ENCODE data around the gene ABCA9. TPM values are rescaled to one million over a fixed set of nuclear protein-coding genes. Genes with fewer than 3 reads are reported as not detected.

The ABCA9 gene
- total RNA-seq, 2 donors from 2014 or later = 22.5 to 29.7 TPM

DNA sequence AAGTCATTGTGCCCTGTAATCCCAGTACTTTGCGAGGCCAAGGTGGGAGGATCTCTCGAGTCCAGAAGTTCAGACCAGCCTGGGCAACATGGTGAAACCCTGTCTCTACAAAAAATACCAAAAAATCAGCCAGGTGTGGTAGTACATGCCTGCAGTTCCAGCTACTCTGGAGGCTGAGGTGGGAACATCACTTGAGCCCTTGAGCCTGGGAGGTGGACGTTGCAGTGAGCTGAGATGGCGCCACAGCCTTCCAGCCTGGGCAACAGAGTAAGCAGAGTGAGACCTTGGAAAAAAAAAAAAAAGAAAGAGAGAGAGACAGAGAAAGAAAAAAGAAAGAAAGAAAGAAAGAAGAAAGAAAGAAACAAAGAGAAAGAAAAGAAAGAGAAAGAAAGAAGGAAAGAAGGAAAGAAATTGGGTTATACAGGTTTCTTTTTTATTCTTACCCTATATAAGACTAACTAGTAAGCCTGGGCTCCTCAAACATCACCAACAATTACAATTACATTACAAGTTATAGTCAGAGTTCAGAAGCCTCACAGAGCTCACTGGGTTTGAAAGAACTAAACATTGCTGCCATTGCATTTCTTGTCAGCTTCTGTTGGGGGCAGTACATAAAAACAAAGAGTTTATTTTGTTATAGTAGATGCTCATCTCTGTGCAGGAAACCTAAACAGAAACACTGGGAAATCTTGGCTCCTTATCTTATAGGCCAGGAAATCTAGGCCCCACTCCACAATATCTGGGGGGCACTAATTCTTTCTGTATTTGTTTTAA is 6.7 kb upstream of the ABCA9 start:
- intact Hi-C loops (cut with DNase I) = no loop called here
- ATAC-seq (no peak), DNase-seq (no peak)

DNA sequence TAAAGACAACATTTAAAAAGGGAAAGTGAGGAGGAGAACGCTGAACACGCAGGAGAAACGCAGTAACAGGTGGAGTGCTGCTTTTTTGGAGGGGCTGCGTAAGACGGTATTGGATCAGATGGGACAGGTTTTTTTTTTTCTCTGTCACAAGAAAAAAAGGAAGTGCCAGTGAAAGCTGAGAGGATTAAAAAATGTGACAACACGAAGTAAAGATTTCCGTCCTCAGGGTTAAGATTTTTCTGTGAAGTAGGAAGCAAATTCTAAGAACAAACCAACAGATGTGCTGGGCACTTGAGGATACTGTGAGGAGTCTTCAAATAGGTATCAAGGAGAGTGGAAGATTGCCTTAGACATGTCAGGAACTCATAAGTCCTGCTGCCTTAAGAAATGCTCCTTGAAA is 5.8 kb upstream of the ABCA9 start:
- intact Hi-C loops (cut with DNase I) = no loop called here
- DNase-seq (no peak), ATAC-seq (no peak)

DNA sequence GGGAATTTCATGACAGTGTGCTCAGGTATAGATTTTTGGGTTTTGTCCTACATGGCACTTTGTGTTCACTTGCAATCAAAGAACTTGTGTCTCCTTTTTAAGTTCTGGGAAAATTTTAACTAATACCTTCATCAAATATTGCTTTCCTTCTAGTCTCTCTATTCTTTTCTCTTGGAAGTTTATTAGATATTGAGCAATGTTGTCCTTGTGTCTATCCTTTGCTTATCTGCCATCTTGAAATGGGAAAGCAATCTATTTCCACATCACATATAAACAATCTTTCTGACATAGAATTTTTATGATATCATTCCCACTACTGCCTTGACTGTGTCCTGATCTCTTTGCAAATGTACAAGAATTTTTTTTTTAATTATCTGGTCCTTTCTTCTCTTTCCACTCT is 4.4 kb upstream of the ABCA9 start:
- ATAC-seq (no peak), DNase-seq (no peak)
- intact Hi-C loops (cut with DNase I) = no loop called here

DNA sequence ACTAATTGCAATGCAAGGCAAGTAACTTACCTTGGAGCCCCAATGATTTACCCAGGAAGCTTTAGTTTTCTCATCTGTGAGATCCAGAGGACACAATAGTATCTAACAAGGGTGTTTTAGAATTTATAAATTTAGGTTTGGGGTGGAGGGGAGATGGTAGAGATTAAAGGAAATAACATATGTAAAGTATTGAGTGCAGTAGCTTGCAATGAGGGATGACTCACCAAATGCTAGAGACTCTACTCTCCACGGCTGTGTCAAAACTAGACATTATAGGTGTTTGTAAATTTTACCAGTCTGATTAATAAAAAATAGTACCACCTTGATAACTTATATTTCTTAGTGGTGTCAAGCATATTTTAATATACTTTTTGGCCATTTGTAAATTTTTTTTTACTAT is 3.7 kb upstream of the ABCA9 start:
- intact Hi-C loops (cut with DNase I) = no loop called here
- ATAC-seq (no peak), DNase-seq (no peak)

DNA sequence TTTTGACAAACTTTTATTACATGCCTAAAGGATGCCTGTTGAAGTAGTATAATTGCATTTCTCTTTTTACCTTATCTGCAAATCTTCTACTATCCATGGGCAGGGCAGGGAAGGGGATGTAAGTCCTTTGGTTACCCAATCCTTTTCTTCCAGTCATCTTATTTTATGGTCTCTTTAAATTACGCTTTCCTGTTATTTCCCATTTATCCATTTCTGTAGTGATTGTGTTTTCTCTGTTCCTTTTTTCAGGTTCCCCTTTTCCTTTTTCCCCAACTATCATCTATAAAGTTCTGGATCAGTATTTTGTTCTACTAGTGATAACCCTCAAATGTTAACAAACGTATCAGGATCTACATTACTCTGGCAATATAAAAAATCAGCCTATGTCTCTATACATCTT is 3.3 kb upstream of the ABCA9 start:
- intact Hi-C loops (cut with DNase I) = no loop called here
- ATAC-seq = no peak
- DNase-seq = no peak

DNA sequence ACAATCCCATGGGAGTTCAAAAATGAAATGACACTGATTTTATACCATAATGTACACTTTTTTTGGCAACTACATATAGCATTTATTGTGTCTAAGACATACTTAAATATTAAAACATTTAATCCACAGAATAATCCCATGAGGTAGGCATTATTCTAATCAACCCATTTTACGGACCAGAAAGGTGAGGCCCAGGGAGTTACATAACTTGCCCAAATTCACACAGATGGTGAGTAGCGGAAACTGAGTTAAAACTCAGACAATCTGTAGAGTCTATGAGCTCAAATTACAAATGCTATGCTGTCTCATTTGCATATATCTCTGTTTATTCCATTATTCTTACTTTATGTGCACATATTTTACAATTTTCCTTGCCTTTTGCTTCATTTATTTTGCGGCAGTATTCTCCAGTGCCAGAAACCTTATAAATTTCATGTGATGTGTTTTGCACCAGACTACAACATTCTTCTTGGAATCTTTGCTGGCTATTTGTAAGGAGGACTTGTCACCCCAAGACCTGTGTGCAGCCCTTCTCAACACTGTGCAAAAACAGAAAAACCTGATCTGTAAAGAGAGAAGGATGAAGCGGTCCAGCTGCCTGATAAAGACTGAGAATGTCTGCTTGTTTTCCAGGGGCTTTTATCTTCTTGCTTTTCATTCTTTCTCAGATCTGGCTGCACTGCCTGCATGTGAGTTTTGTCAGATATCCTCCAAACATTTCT is 2.3 kb upstream of the ABCA9 start:
- intact Hi-C loops (cut with DNase I) = no loop called here
- ATAC-seq (peak in 1 of 2 donors; percentile 10), DNase-seq (no peak)

DNA sequence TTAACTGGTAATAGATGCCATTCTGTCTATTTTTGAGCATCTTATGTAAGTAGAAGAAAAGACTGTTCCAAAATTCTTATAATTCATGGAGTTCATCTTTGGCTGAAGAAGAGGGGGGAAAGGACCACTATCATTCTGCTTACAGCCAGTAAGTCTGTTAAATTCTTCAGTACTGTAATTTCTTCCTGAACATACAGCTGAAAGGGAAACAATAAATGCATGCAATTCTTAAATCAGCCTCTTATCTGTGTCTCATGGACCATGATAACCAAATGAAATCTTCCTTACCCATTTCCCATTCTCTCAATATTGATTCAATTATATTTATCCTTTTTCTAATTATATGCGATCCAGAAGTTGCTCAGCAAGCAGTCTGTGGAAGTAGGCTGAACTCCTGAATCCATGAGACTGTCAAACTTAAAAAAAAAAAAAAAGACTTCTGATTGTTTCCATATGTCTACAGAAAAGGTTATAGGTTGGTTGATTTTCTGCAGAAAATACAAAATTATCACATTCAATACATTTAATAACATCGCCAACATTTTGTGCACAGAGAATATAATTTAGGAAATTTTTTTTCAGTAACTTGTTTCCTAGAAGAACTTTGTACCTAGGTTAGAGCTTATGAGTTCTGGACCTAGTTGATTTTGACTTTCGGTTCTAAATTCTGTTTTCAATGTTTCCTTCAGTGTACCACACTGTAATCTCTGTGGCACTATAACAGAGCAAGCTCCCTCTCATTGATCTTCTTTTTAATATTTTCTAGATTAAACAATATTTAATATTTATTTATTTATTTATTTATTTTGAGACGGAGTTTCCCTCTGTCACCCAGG is 1.2 kb upstream of the ABCA9 start:
- DNase-seq = no peak
- ATAC-seq = no peak
- intact Hi-C loops (cut with DNase I) = no loop called here

DNA sequence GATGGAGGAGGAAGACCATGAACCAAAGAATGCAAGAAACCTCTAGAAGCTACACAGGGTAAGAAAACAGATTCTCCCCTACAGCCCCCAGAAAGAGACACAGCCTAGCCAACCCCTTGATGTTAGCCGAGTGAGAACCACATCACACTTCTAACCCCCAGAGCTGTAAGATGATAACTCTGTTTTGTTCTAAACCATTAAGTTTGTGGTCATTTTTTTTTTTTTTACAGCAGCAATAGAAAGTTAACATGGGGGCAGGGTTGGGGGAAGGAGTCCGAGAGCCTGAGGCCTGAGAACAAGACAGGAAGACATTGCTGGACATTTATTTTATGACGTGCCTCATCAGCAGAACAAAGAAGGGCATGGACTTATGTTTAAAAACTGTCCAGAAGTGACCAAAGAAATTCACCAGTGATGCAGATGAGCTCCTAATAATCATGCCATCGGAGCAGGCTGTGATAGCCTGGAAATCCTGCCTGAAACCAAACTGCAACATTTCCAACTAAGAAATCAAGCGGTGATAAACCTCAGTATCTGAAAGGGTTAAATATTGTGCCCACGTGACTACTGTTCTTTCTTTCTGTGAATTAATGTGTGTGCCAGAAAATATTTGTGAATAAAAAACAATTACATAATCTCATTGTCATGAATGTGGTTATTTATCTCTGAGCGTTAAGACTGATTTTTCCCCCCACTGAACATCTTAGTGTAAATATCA is 1.1 kb downstream of the ABCA9 start:
- intact Hi-C loops (cut with DNase I) = no loop called here
- no peak for DNase-seq
- no peak for ATAC-seq

DNA sequence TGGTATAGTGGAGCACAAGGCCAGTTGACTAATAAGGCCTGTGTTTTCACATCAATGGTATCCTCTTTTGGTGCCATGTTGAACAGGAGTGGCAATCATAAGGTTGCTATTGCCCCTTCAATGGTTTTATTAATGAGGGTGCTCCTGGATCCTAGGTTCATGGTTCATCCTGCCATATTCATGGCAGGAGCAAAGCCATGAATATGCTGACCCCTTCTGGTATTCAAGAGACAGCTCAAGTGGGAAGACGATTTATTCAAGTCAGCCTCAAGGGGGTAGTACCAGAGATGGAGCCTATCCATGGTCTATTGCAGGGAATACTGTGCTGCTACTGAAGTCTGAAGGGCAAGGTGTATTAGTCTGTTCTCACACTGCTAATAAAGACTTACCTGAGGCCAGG is 2.6 kb downstream of the ABCA9 start:
- no peak for ATAC-seq
- intact Hi-C loops (cut with DNase I) = no loop called here

DNA sequence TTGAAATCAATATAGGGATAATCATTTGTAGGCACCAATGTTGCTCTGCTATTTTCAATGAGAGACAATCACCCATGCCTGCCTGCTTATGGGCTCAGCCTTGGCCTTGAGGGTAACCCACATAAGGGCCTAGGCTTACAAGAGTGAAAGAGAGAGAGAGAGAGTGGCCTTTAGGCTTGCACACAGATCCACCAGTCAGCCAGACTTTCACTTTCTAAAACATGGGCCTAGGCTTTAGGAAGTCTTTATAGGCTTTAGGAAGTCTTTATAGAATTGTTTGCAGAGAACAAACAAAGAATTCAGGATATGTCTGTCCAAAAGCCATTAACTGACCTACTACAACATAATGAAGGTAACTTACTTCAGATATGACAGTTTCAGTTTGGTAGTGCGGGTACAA is 3.4 kb downstream of the ABCA9 start:
- intact Hi-C loops (cut with DNase I) = no loop called here

More for the DNA sequence above, 2.6 kb downstream of the ABCA9 start:
- no peak for DNase-seq

DNA sequence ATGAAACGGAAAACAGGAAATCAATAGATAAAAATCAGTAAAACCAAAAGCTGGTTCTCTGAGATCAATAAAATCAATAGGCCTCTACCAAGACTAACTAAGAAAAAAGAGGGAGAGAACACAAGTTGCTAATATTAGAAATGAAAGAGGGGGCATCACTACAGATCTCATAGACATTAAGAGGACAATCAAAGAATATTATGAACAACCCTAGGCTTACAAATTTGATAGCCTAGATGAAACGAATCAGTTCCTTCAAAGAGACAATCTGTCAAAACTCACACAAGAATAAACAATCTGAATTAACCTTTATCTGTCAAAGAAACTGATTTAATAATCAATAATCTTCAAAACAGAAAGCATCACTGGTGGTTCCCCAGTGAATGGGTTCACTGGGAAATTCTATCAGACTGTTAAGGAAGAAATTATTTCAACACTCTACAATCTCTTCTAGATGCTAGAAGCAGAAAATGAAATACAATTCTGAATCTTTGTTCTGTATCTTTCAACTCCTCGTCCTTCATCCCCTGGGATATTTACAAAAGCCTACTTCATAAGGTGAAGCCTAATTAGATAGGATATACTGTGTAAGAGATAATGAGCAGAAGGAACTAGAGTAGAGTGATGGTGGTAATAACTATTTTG is 4.4 kb downstream of the ABCA9 start:
- intact Hi-C loops (cut with DNase I) = no loop called here
- ATAC-seq = no peak

More for the DNA sequence above, 3.4 kb downstream of the ABCA9 start:
- no peak for ATAC-seq
- no peak for DNase-seq

DNA sequence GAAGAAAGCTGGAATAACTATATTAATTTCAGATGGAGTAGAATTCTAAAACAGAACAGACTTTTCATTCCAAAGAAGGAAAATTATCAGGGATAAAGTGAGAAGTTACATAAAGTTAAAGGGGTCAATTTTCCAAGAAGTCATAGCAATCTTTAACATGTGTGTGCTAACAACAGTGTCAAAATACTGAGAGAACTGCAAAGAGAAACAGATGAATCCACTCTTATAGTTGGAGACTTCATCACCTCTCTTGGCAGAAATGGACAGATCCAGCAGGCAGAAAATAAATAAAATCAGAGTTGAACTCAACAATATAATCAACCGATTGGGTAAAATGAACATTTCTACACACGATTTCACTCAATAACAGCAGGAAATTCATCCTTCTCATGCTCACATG is 5.4 kb downstream of the ABCA9 start:
- intact Hi-C loops (cut with DNase I) = no loop called here
- no peak for DNase-seq
- peak in 1 of 2 donors; percentile 37 for ATAC-seq

More for the DNA sequence above, 4.4 kb downstream of the ABCA9 start:
- no peak for DNase-seq

DNA sequence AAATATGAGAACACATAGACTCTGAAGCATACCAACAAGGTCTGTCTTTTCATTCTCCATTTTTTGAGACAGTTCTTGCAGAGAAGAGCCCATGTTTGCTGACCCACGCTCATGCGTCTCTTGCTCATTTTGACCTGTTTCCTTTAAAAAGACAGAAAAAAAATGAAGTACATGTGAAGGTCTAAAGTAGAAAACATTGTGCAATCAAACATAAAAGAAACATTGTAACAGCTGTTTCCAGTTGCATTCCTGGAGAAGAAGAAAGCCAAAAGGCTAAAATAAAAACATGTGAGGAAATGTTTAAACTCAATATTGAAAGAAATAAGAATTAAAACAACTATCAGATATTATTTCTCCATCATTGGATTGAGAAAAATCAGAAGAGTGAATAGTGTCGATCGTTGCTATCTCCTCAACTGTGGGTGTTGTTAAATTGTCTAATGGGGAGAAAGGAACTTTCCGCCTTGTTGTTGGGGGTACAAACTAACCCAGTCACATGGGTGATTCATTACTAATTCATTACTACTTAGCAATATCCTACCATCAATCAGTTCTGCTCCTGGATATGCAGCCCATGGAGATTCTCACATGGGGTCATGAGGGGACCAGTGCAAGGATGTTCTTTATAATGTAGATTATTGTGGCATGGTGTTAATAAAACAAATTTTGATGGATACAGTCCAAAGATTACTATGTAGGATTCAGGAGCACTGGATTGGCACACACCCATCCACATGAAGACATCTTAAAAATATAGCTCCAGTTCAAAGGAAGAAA is 9.5 kb downstream of the ABCA9 start:
- intact Hi-C loops (cut with DNase I) = no loop called here
- ATAC-seq (no peak), DNase-seq (no peak)

DNA sequence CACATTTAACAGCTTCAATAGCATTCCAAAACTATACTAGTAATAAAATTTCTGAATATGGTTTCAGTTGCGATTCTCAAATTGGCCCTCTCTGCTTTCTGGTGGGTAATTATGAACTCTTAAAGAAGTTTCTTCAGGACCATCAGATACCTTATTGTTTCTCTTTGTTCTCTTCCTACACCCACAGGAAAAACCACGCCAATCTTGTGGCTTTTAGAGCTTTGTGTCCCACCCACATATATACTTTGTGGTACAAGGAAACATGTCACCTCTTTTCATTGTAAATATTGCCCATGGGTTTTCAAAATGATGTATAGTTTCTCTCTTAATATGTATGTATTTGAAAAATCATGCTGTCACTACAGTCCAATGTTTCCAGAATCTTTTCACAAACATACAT is 12.1 kb downstream of the ABCA9 start:
- ATAC-seq (no peak), DNase-seq (no peak)
- intact Hi-C loops (cut with DNase I) = no loop called here

DNA sequence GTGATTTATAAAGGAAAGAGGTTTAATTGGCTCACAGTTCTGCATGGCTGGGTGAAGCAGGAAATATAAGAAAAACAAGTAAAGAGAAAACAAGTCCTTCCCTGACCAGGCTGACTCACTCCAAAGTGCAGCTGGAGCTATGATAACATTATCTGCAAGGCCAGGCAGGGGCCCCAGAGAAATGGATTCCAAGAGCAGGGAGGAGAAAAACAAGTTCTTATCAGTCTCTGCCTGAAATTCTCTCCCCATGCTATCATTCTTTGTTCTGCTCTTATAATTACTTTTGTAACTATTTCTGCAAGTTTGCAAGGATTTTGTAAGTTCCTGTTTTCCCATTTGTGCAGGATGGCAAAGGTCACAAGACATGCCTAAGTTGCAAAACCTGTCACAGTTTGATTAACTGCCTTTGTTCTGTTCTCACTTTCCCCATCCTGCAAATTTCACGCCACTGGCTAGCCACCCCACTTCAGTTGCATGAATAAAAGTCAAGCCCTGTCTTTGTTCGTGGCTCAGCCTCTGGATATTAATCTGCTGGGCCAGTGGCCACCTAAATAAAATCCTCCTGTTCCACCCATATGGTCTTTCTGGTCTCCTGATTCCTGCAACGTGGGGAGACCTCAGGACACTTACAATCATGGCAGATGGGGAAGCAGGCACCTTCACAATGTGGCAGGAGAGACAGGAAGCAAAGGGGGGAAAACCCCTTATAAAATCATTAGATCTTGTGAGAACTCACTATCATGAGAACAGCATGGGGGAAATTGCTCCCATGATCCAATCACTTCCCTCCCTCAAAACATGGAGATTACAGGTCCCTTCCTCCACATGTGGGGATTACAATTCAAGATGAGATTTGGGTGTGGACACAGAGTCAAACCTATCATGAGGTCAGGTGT is 13.1 kb downstream of the ABCA9 start:
- ATAC-seq (peak; percentile 82 to 98), DNase-seq (peak; percentile 73)
- intact Hi-C loops (cut with DNase I) = no loop called here

DNA sequence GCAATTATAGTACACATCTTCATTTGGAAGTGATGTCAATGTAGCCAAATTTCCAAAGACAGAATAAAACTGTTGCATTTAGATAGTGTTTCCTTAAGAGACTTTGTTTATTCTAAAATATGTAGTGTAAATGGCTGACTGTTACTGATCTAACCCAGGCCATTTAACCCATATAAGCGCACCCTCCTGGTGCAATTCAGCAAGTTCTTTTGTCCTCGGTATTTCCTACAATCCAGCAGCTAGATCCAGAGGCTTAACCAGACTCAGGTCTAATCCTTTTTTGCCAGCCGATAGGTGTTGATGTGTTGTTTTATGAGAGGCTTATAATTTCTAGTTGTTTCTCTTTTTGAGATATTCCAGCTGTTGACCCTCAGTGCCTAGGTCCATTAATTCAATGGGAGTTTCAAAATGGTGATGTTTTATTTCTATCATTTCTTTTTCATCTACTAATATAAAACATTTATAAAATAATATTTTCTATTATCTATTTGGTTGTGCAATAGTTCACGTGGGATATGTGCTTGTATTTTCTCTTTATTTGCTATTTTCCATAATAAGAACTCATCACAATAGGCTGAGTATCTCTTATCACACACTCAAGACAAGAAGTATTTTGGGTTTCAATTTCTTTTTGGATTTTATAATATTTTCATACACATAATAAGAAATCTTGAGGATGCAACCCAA is 14.5 kb downstream of the ABCA9 start:
- intact Hi-C loops (cut with DNase I) = no loop called here
- no peak for ATAC-seq
- DNase-seq = no peak

DNA sequence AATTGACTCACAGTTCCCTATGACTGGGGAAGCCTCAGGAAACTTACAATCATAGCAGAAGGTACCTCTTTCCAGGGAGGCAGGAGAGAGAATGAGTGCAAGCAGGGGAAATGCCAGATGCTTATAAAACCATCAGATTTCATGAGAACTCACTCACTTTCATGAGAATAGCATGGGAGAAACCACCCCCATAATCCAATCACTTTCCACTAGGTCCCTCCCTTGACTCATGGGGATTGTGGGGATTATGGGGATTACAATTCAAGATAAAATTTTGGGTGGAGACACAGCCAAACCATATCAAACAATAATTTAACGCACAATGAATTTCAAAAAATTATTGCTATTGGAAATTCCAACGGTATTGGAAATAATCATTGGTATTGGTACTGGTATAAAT is 15.1 kb downstream of the ABCA9 start:
- ATAC-seq (no peak), DNase-seq (no peak)
- intact Hi-C loops (cut with DNase I) = no loop called here
